Gastroesophageal sphincter (tissue), 3 donors: Measurements from ENCODE around the gene TOP1.

Experiments
- EP300 ChIP-seq: sonication (generic); formaldehyde crosslinking; IDR thresholded peaks from one replicate; pipeline ENCODE4 v1.6.1; 2017; ENCODE audit warnings: antibody characterized with exemption, mild to moderate bottlenecking
- POLR2A ChIP-seq, 2 donors: fragments of 450-650 bp; IDR thresholded peaks; one replicate each; pipeline ENCODE4 v1.6.1; 2017; ENCODE audit warnings: antibody characterized with exemption in 2 of 2, mild to moderate bottlenecking in 2 of 2, moderate library complexity in 1 of 2
- POLR2AphosphoS5 ChIP-seq: sonication (generic); formaldehyde crosslinking; IDR thresholded peaks from one replicate; pipeline ENCODE4 v1.6.1; 2017; ENCODE audit warnings: antibody characterized with exemption
- TF ChIP-seq, protein P1 (sequence below), 4 experiments: fragments of 200-600 bp in 2 of 4; fragments of 450-650 bp in 2 of 4; sonication (generic) in 1 of 4; IDR thresholded peaks; one replicate each; pipeline ENCODE4 v1.5.1; 2017 to 2019; ENCODE audit warnings: antibody characterized with exemption in 4 of 4, mild to moderate bottlenecking in 2 of 4, moderate library complexity in 2 of 4

DNA sequence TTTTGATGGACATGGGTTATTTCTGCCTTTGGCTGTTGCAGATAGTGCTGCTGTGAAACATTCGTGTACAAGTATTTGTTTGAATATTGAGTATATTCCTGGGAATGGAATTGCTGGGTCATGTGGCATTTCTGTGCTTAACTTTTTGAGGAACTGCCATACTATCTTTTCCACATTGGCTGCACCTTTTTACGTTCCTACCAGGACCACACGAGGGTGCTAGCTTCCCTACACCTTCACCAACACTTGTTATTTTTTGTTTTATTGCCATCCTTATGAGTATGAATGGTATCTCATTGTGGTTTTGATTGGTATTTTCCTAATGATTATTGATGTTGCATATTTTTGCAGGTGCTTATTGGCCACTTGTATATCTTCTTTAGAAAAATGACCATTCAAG lies 60.9 kb downstream of the TOP1 start:
- TF ChIP-seq POLR2AphosphoS5 (no peak), POLR2A (IDR thresholded peaks at IDR 0.05) (no peak), EP300 (no peak)
- TF ChIP-seq, protein P1, sequence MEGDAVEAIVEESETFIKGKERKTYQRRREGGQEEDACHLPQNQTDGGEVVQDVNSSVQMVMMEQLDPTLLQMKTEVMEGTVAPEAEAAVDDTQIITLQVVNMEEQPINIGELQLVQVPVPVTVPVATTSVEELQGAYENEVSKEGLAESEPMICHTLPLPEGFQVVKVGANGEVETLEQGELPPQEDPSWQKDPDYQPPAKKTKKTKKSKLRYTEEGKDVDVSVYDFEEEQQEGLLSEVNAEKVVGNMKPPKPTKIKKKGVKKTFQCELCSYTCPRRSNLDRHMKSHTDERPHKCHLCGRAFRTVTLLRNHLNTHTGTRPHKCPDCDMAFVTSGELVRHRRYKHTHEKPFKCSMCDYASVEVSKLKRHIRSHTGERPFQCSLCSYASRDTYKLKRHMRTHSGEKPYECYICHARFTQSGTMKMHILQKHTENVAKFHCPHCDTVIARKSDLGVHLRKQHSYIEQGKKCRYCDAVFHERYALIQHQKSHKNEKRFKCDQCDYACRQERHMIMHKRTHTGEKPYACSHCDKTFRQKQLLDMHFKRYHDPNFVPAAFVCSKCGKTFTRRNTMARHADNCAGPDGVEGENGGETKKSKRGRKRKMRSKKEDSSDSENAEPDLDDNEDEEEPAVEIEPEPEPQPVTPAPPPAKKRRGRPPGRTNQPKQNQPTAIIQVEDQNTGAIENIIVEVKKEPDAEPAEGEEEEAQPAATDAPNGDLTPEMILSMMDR (IDR thresholded peaks at IDR 0.05), result no peak
